D721Med (cell line): Measurements from ENCODE around the gene TEDC2.

Source experiments
- DNase-seq: peaks from one replicate; pipeline ENCODE4 v3.0.0; 2011; ENCODE audit warnings: low spot score; ENCODE audit not compliant: insufficient read length
- FAIRE-seq: peaks from 2 replicates; lab custom pipeline; 2011; peaks lifted over from hg19 to GRCh38; lab: Jason Lieb, UNC
- CTCF ChIP-seq: IDR thresholded peaks from 2 replicates; pipeline ENCODE4 v1.5.1; 2012; ENCODE audit warnings: mild to moderate bottlenecking, control low read depth; ENCODE audit not compliant: insufficient read depth; ENCODE audit errors: missing control alignments

Gene TEDC2

GRCh38 chr16:2451851-2452320, 8.0 kb upstream of the TEDC2 start:
- FAIRE-seq = no peak
- no peak for DNase-seq
- no peak for TF ChIP-seq CTCF

GRCh38 chr16:2452650-2453049, 7.3 kb upstream of the TEDC2 start:
- no peak for DNase-seq
- FAIRE-seq = no peak
- no peak for TF ChIP-seq CTCF

GRCh38 chr16:2455081-2455845, 4.6 kb upstream of the TEDC2 start:
- TF ChIP-seq CTCF = no peak
- DNase-seq (no peak), FAIRE-seq (no peak)

- TF ChIP-seq CTCF = no peak
- FAIRE-seq (no peak), DNase-seq (no peak)
These were observed 3.3 kb upstream of the TEDC2 start for GRCh38 chr16:2456551-2457153.

- no peak for TF ChIP-seq CTCF
- FAIRE-seq = no peak
- no peak for DNase-seq
These were observed 2.6 kb upstream of the TEDC2 start for GRCh38 chr16:2457267-2457666.

GRCh38 chr16:2457946-2458345, 2.0 kb upstream of the TEDC2 start:
- FAIRE-seq = no peak
- DNase-seq = no peak
- TF ChIP-seq CTCF = no peak
